GM18507 (cell line): ENCODE data around the gene RTN1.

Experiments
- DNase-seq: peaks from one replicate; pipeline ENCODE4 v3.0.0; 2011; ENCODE audit warnings: low read depth; ENCODE audit not compliant: insufficient read length; ENCODE audit errors: extremely low spot score
- FAIRE-seq: peaks from 2 replicates; lab custom pipeline; 2011; peaks lifted over from hg19 to GRCh38; lab: Jason Lieb, UNC

RTN1 gene

DNA sequence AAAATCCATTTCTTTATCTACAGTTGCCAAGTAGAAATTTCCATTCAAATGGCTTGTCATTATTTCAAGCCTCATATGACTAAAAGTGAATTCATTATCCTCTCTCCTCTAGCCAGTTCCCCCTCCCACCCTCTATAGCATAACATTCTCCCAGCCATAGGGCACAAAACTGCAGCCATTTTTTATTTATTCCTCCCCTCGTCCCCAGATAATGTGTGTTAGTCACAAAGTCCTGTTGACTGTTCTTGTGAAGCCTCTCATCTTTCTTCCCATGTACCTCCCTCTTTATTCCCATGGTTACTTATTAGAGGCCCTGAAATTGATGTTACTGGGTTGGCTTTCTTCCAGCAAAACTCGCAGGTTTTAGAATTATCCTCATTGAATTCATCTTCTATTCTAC lies 13.2 kb downstream of the RTN1 start:
- DNase-seq, result no peak
- FAIRE-seq, result no peak

DNA sequence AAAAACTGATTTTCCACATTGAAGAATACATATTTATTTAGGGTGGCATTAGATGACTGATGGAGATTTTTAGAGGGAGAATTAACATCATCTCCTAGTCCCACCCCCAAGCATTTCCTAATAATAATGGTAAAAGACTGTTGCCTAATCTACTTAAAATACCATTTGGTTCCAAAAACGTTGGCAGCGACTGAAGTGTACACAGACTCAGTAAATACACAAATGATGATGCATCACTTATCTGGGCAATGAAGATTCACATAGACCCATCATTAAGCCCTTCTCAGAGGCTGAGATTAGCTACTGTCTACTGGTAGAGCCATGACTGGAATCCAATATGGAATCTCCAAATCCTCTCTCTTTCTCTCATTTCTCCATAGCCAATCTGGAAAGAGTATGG lies 18.2 kb downstream of the RTN1 start:
- FAIRE-seq (no peak), DNase-seq (no peak)

DNA sequence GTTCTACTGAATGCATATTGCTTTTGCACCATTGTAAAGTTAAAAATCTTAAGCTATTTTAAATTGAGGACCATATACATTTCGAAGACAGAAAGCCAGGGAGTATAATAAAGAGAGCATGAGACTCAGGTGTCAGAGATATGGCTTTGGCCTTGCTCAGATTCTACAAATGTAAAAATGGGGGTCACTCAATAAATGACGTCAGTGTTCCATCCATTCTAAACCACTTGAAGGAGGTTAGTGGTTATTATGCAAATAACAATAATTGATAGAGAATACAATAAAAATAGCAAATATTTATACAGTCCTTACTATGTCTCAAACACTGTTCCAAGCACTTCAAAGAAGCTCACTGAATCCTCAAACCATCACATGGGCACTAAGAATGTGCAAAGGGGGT lies 20.1 kb downstream of the RTN1 start:
- no peak for DNase-seq
- no peak for FAIRE-seq

GRCh38 chr14:59849411-59850130 lies 21.0 kb downstream of the RTN1 start:
- DNase-seq (no peak), FAIRE-seq (no peak)

- FAIRE-seq, result no peak
- no peak for DNase-seq
Observed at GRCh38 chr14:59848671-59849070, 21.9 kb downstream of the RTN1 start.

GRCh38 chr14:59847711-59848110 lies 22.9 kb downstream of the RTN1 start:
- FAIRE-seq (no peak), DNase-seq (no peak)

GRCh38 chr14:59846595-59846994 lies 24.0 kb downstream of the RTN1 start:
- DNase-seq (no peak), FAIRE-seq (no peak)

DNA sequence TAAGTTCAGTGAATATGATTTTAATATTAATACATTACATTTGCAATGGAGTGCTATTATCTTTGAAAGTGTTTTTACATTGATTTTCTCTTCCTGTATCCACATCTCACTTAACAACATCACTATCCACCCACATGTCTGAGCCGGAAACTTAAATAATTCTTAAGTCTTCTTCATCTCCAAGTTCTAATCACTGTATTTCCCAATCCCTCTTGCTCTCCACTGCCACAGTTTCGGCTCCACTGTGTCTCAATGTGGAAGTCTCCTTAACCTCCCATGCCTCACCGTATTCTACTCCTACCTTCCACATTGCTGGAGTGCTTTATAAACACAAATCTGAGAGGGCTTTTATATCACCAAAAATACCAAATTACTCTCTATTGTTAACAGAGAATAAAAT lies 25.3 kb downstream of the RTN1 start:
- FAIRE-seq, result no peak

GRCh38 chr14:59844186-59844812 lies 26.3 kb downstream of the RTN1 start:
- no peak for DNase-seq
- no peak for FAIRE-seq

More for the DNA sequence above, 25.3 kb downstream of the RTN1 start:
- DNase-seq, result no peak

- FAIRE-seq, result no peak
- no peak for DNase-seq
Observed at GRCh38 chr14:59836116-59836515, 34.5 kb downstream of the RTN1 start.

DNA sequence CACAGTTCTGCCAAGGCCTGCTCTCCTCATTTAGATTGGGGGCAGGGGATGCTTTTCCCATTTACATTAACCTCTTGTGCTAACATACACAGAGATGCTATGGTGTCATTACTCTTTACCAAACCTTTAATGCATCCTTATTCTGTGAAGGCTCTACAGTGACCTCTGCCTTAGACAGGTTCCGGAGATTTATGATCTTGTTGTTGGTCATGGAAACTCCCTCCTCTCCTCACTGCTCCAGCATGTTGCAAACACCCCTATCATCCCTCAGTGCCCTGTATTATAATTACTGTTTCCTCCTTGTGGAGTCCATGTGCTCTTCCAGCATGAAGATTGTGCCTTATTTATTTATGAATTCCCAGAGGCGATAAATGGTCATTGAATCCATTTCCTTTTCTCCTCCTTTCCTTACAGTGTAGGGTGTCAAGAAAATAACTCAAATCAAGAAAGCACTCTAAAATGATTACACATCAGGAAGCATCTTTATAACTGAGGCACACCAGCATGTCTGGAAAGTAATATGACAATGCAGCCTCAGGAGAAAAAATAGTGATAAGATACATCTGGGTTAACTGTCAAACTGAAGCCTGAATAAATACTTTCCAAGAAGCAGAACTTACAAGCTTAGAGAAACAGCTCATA lies 37.8 kb downstream of the RTN1 start:
- no peak for DNase-seq
- no peak for FAIRE-seq

DNA sequence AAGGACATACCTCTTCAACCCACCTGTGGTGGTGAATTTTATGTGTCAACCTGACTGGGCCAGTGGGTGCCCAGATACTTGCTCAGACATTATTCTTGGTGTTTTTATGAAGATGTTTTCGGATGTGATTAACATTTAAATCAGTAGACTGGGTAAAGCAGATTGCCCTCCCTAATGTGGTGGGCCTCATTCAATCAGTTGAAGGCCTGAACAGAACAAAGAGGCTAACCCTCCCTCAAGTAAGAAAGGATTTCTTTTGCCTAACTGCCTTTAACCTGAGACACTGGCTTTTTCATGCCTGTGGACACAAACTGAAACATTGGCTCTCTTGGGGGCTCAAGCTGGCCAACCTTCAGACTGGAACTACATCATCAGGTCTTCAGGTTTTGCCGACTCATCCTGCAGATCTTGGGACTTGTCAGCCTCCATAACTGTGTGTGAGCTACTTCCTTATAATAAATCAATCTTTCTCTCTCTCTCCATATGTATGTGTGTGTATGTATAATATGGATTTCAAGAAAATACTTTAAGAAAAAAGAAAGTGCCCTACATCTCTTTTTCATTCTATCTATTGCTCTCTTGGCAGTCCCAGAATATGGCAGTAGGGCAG lies 39.4 kb downstream of the RTN1 start:
- no peak for FAIRE-seq
- no peak for DNase-seq

GRCh38 chr14:59830338-59830734 lies 40.2 kb downstream of the RTN1 start:
- FAIRE-seq (no peak), DNase-seq (no peak)

- FAIRE-seq, result no peak
- DNase-seq, result no peak
Observed at GRCh38 chr14:59829469-59830337, 40.9 kb downstream of the RTN1 start.

- FAIRE-seq (no peak), DNase-seq (no peak)
Observed at GRCh38 chr14:59828276-59828675, 42.3 kb downstream of the RTN1 start.

DNA sequence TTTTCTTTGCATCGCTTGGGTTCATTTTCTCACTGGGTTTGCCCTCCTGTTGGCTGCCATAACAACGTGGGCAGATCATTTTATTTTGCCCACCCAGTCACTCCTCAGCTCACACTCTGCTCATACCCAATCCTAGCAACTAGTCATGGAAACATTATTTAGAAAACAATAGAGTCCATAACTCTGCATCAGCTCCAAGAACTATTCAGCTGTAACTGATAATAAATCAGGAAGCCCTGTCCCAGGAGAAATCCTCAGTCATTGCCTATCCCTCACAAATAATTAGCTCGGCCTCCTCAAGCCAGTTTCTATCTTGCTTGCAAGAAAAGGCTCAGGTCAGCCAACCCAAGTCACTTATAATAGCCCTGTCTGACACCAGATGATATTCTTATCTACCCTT lies 43.2 kb downstream of the RTN1 start:
- DNase-seq, result no peak
- FAIRE-seq, result no peak

- DNase-seq (no peak), FAIRE-seq (no peak)
Observed at GRCh38 chr14:59826150-59826549, 44.4 kb downstream of the RTN1 start.

GRCh38 chr14:59823179-59823578 lies 47.4 kb downstream of the RTN1 start:
- no peak for FAIRE-seq
- no peak for DNase-seq

- DNase-seq (no peak), FAIRE-seq (no peak)
Observed at GRCh38 chr14:59819446-59820088, 51.0 kb downstream of the RTN1 start.
